NCI-H524 (cell line): ENCODE data around the gene EPB41L1.

Experiments used
- DNase-seq, 2 experiments: peaks; one replicate each; lab custom pipeline; 2025; lab: John Stamatoyannopoulos, UW

Gene EPB41L1

DNA sequence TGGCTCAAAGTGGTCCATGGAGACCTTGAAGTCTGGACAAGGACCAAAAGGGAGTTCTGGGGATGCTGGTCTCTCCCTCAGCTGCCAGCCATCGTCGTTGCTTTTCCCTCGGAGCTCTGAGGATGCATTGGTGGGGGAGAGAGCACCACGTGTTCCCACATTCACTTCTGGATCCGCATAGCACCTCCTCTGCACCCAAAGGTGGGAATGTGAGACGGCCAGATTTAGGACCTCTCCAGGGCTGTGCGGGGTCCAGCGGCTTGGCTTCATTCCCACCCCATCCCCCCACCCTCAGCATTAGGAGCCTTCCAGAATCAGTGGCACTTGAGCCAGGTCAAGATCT is 1.1 kb downstream of the EPB41L1 start:
- DNase-seq: no peak

DNA sequence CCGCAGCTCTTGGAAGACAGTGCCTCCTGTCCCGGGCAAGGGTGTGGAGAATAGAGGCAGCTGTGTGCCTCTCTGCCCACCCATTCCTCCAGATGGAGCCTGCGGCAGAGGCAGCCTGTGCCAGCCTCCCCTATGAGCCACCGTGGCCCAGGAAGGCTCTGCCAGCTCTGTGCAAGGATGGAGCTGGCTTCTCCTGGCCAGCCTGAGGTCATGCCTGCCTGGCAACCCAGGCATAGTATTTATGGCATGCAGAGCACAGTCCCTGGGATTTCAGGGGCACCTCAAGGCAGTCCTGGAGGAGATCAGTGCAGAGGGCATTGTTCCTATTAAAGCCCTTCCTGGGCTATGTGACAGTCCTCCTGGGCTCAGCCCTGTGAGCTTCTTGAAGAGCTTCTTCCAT is 1.5 kb downstream of the EPB41L1 start:
- DNase-seq: no peak

DNA sequence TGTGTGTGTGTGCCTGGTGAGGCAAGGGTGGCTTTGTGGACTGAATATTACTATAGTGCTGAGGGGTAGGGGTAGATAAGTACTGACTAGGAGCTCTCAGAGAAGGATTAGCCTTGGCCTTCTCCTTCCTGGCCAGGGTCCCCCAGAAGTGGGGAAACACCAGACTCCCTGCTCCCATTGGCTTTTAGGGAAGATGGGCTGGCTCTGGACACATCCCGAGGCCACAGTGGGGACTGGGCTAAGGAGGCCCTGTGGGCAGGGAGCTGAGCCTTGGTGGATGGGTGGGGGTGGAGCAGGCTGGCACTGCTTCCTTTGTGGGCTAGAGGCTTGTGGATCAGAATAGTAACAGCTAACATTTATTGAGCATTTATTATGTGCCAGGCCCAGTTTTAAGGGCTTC is 3.1 kb downstream of the EPB41L1 start:
- DNase-seq: no peak

DNA sequence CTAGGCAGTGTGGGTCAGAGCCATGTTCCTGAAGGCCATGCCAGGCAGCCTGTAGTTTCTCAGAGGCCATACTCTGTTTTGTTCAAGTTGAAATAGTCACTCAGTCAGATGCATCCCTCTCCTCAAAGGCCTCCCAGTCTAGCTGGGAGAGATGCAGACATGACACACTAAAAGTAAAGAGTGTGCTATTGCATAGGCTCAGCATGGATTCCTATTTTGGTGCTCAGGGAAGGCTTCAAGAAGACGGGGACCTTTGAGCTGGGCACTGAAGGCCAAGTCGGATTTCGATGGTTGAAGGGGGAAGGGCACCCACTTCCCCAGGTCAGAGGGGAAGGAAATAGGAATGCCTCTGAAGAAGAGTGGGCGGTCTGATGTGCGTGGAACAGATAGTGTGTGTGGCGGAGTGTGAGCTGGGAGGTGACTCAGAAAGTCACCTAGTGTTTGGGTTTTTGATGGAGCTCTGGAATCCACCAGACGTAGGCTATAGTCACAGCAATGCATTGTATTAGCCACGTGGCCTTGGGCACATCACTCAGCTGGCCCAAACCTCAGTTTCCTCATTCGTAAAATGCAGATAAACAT is 3.7 kb downstream of the EPB41L1 start:
- no peak for DNase-seq

DNA sequence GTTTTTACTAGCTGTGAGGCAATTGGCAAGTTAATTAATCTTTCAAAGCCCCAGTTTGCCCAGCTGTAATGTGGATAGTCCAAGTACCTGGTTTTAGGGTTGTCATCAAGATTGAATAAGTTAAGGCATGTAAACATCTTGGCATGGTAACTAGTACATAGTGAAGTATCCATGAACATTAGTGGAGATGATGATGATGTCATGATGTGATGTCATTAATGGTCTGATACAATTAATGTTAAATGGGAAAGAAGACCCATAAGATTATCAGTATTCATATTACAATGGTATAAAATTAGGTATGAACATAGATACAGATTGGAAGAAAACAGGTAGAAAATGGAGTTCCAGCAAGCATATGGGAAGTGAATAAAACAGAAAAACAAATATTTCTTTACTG is 5.3 kb downstream of the EPB41L1 start:
- no peak for DNase-seq

DNA sequence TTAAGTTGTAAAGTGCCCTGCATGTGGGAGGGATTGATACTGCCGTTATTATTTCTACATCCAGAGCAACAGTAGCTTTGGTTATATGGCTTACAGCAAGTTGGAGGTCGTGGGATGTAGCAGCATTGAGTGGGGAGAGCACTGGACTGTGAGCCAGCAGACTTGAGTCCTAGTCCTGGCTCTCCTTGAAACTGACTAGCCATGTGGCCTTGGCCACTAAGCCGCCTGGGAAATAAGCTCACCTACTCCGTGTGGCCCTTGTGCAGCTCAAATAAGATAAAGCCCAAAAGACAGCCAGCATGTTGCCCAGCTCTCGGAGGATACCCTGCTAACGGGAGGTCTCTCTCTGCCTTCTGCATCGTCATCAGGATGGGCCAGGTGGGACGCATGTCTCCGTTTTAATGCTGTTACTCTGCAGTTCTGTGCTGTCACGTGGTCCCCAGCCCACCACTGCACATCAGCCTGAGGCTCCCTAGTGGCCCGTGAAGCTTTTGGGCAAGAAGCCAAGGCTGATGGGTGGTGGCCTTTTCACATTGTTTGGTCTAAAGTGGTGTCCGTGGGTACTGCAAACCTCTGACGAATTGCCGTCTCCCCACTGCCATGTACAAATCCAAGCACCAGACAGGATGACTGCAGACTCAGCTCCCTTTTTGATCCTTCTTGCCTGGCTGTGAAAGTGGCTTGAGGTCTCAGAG is 7.9 kb downstream of the EPB41L1 start:
- DNase-seq: peak; percentile 43 to 74

DNA sequence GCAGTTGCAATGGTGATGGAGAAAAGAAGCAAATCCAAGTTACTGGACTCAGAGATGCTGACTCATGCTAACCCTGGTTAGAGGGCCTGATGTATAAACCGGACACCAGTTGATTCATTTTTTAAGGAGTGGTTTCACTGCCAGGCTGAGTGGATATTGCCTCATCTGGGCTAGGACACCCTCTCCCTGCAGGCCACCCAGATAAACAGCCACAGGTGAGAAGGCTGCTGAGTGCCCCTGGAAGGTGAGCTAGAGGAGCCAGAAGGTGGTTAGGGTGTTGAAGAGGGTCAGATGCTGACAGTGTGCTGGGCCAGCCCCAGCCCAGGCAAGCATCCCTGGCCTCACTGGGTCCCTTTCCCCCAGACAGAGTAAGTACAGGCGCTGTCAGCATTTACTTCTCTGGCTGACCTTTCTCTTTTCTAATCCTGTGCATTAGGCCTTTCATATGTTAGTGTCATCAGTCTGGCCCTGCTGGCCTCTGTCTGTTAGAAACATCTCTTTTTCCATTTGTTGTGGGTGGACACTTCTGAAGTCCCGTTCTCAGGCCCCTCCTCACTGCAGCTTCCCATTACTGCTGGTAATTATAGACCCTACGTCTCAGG is 13.5 kb downstream of the EPB41L1 start:
- DNase-seq: no peak

DNA sequence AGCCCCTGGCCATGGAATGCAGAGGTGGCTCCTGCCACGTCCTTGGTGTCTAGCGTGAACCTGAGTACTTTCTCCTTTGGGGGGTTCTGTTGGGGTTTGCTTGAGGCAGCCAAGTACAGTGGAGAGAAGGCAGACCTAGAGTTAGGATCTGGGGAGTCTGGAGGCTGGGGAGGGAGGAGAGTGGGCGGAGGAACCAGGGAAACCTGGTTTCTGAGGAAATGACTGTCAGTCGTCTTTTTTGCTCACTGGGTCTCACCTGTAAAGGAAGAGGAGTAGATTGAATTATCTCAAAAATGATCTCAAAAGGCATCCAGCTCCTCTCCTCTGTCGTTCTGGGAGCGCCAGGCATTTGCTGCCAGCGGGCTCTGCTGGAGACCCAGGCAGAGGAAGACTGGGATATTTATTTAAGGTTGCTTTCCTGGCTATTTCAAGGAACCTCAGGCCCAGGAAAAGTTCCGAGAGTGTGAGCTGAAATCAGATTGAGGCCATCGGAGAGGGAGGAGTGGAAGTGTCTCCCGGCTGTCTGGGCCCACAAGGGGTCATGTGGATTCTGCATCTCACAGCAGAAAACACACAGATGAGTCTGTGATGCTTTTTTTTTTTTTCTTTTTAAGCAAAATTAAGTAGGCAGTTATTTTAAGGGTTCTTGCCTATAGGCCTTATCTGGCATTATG is 16.1 kb downstream of the EPB41L1 start:
- no peak for DNase-seq

DNA sequence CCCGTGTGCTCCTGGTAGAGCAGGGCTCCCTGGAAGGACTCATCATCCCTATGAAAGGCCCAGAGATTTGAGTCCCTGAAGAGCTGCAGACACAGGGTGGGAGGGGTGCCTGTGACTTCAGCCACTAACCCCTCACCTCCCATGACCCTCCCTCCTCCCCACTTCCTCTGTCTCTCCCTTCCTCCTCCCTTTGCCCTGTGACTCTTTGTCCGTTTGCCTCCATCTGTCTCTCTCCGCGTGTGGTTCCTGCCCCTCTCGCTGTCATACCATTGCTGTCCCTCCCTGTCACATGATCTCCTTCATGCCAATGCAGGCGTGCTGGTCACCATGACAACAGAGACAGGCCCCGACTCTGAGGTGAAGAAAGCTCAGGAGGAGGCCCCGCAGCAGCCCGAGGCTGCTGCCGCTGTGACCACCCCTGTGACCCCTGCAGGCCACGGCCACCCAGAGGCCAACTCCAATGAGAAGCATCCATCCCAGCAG is 19.0 kb downstream of the EPB41L1 start:
- peak; percentile 79 to 89 for DNase-seq

DNA sequence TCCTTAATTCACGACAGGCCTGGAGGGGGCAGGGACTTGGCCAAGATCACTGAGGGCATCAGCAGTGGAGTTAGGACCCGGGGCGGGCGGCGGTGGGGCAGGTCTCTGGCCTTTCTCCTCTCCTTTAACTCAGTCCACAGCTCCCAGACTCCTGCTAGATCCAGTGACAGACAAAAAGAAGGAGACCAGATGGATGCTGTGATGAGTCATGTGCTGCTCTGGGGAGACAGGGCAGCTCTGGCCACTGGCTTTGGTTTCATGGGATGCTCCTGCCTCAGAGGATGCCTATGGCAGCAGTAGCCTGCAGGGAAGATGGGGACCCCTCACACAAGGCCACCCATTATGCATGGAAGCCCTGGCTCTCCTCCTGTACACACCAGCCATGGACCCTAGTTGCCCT is 20.5 kb downstream of the EPB41L1 start:
- peak in 1 of 2 experiments; percentile 20 for DNase-seq

DNA sequence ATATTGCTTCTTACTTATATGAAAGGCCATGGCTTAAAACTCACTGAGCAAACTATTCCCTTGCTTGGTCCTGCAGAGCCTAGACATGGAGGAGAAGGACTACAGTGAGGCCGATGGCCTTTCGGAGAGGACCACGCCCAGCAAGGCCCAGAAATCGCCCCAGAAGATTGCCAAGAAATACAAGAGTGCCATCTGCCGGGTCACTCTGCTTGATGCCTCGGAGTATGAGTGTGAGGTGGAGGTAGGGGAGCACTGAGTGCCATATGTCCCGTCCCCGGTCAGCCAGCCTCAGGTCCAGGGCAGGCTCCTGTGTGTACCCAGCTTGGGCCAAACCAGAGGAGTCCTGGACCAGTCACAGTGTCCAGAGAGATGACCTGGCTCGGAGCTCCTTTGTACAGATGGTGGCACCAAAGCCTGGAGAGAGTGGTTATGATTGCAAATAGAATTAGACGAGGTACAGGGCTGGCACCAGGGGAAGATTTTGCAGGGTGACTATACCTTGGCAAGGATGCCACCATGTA is 21.0 kb downstream of the EPB41L1 start:
- peak; percentile 71 to 80 for DNase-seq

DNA sequence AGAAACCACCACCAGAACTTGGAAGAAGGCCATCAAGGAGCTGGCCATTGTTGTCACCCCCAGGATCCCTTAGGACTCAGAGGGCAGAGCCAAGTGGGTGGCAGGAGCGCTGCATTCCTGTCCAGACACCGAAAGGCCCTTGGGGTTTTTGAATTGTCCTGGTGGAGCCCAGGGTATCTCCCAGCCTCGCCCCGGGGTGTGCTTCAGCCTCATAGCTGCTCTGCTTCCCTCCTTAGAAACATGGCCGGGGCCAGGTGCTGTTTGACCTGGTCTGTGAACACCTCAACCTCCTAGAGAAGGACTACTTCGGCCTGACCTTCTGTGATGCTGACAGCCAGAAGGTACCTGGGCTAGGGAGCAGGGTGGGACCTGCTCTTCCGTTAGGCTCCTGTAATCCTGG is 23.2 kb downstream of the EPB41L1 start:
- no peak for DNase-seq

DNA sequence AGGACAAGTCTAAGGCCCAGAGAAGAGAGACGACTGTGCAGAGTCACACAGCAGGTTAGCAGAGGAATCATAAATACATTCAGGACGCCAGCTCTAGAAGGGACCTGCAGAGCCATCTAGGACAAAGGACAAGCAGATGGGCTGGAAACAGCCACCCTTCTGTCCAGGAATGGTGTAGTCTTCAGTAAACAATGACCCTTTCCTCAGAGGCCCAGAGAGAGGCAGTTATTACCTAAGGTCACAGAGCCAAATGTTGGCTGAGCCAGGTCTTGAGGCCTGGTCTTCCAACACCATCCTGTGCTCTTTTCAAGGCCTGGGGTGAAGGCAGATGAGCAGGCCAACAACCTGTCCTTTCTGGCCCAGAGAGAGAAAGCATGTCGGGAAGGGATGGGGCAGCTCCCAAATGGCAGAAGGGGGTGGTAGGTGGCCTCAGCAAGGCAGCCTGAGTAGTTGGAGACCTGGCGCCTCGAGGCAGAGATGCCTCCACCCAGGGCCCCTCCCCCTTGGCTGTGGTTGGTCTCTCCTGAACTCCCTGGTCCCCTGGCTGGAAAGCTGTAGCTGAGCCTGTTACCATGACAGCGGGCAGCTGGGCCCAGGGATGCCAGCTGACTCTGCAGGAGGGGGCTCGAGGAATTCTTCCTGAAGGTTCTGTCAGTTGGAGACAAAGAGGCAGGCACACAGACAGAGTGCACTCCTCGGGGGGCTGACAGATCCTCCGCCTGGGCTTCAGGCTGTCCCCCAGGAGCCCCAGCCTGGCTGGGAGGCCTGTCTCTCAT is 24.8 kb downstream of the EPB41L1 start:
- peak in 1 of 2 experiments; percentile 37 for DNase-seq

DNA sequence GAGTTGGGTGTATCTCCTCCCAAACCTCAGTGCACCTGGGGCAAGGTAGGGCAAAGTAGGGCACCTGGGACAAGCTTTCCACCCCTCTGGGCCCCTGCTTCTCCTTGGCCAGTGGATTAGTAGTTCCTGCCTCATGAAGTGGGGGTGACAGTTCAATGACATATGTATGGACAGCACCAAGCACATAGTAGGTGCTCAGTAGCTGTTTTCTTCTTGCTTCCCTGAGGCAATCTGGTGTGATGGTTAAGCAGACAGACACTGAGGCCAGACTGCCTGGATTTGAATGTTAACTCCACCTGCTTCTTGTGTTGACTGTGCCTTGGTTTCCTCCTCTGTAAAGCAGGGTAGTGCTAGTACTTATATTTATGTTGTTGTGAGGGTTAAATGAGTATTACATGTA is 25.8 kb downstream of the EPB41L1 start:
- no peak for DNase-seq

DNA sequence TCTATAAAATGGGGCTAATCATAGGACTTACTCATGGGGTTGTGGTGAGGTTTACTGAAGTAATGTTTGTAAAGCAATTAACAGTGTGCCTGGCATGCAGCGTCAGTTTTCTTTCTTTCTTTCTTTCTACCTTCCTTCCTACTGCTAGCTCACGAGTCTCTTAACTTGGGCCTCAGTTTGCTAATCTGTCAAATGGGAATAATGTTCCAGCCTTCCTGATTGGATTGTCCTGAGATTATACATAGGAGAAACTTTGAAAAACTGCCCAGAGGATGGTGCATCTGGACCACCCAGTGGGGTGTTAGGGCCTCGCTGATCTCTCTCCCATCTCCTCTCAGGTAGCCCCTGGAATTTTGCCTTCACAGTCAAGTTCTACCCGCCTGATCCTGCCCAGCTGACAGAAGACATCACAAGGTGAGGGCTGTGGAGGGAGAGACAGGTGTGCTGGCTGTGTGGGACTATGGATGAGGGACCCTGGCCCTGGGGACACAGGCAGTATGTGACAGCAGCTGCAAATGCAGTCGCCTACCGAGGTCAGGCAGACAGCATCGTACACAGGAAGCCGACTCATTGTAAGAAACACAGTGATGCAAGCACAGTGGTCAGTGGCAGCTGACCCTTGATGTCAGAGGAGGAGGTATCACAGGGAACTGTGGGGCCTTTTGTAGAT is 27.5 kb downstream of the EPB41L1 start:
- no peak for DNase-seq

DNA sequence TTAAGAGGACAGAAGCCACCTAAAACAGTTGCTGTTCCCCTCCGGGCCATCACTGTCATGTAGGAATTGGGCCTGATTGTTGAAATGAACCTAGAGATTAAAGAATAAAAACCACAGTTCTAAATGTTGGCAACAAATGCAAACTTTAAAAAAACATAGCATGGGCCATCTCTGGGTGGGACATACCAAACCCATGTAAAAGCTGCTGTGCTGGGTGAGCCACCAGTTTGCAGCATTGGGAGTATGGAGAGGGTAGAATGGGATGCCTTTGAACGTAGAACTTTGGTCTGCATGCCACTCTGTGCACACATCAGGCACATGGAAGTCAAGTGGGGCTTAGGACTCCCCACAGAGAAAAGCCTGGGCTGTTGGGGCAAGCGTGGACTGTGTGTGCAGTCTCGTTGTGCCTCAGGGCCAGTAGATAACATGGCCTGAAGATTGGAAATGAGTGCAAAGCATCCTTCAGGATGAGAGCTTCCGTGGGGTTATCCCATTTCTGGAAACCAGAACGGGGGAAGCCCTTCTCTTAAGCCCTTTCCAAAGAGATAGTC is 28.1 kb downstream of the EPB41L1 start:
- peak in 1 of 2 experiments; percentile 15 for DNase-seq

DNA sequence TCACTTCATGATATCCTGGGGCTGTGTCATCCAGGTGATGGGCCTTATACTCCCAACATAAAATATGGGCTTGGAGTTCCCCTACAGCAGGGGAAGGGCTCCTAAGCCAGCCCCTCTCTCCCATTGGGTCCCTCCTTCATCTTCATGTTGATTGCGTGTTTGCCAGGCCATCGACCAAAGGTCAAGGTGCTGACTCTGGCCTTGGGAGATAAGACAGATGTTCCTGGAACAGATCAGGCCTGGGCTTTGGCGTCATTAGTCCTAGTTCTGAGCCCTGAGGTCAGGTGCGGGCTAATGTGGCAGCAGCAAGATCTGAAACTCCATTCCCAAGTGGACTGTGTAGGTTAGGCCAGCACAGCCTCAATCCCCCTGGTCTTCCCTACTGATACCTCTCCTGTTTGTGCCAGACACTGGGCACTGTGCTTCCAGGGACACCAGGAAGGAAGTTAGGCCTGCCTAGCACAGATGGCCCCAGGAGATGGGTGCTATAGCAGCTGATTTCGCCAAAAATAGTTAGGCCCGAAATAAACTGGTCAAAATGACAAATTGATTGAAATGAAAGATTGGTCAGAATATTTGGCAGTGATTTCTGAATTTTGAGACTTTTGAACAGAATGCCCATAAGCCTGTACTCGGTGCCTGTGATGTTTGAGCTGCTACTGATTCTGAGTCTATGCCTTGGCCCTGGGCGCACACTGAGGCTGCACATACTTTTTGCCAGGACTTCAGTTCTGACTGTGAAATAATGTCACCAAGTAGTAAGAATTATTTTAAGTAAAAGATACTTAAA is 28.8 kb downstream of the EPB41L1 start:
- DNase-seq: no peak

DNA sequence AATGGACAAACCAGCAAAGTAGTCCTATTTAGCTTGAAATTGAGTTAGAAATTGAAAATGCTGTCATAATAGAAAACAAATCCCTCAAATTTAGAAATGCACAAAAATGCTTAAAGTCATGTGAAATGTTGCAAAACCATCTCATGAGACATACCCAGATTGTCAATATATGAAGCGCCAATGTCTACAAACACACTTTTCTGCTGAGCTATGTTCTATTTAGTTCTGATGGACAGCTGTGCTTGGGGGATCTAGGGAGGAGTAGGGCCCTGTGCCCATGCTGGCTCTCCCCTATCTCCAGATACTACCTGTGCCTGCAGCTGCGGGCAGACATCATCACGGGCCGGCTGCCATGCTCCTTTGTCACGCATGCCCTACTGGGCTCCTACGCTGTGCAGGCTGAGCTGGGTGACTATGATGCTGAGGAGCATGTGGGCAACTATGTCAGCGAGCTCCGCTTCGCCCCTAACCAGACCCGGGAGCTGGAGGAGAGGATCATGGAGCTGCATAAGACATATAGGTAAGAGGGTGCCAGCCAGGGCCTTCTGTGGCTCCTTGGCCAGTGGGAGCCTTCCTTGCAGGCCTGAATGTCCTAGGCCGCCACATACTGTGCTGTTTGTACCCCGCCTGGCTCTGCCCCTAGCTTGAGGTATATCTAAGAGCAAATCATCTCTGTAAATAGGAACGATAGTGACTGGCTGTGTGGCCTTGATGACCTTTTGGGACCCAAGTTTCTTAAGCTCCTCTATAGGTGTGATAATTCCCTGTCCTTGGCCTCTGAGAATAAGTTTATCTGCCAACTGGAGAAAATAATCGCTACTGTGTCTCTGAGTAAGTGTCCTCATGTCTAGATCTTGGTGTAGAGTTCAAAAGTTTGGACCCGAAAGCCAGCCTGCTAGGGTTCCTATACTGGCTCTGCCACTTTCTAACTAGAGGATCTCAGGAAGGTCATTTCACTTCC is 30.6 kb downstream of the EPB41L1 start:
- DNase-seq: no peak
